NCI-H146 treated with DMSO at 0.1 percent for 48 hours (cell line): Measurements from ENCODE around the gene CSN1S1.
"Not testable (repeated sequence)": the region's sequence is repeated elsewhere in the genome, so short reads cannot be mapped to it uniquely, and the experiment has no call there.

Experiments used
- DNase-seq: peaks from one replicate; lab custom pipeline; 2025; ENCODE audit not compliant: unreplicated experiment; lab: John Stamatoyannopoulos, UW

The CSN1S1 gene

GRCh38 chr4:69930768-69931167, at the start of gene CSN1S1:
TSS of gene CSN1S1 (plus strand) at chr4:69931068. CDS start at chr4:69932556, 1,488 bp downstream.
- no peak for DNase-seq

GRCh38 chr4:69881173-69881773, 49.6 kb upstream of the CSN1S1 start:
- DNase-seq = peak; percentile 64

DNA sequence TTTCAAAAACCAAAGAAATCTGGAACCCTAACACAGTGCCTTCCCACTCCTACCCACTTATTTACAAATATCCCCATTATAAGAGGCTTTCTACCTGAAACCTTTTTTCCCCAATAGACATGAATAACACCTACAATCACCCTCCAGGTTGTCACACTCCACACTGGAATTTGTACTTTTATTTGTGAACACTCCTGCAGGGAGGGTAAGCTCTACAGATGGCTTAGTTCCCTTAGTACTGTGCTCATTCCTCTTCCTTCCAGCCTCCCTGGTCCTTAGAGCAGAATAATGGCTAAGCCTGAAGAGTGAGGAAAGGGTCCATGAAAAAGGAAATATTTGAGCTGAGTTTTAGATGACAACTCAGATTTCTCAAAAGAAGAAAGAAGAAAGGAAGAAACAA, 48.7 kb upstream of the CSN1S1 start:
- DNase-seq = no peak

DNA sequence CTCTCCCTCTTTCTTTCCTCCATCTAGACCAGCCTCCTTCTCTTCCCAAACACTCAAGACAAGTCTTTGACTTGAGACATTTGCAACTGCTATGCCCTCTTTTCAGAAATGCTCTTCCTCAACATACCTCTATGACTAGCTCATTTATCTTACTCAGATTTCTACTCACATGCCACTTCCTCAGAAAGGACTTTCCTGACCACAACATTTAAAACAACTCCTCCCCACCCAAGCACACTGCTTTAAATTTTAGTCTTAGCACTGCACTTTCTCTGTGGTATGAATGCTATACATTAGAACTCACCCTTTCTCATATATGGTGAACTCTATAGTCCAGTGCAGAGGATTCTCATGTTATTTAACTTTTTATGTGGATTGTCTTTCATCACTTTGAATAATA, 42.5 kb upstream of the CSN1S1 start:
- DNase-seq = no peak

- no peak for DNase-seq
Measured at GRCh38 chr4:69894186-69894585, 36.7 kb upstream of the CSN1S1 start.

DNA sequence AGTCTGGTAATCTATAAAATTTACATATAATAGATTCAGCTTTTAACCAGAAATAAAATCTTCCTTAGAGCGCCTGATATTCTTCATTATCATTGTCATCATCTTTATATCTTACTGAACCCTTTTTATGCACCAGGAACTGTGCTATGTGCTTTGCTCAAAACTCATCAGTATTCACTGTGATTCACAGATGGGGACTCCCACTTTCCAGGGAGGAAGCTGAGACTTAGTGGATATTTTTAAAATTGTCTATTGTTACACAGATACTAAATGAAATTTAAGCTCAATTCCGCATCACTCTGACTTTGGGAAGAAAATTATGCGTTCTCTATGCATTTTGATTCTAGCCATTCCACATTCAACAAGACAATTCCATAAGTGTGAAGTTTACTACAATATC, 36.1 kb upstream of the CSN1S1 start:
- DNase-seq = no peak

- no peak for DNase-seq
Measured at GRCh38 chr4:69896530-69897116, 34.2 kb upstream of the CSN1S1 start.

GRCh38 chr4:69907151-69907550, 23.7 kb upstream of the CSN1S1 start:
- no peak for DNase-seq

DNA sequence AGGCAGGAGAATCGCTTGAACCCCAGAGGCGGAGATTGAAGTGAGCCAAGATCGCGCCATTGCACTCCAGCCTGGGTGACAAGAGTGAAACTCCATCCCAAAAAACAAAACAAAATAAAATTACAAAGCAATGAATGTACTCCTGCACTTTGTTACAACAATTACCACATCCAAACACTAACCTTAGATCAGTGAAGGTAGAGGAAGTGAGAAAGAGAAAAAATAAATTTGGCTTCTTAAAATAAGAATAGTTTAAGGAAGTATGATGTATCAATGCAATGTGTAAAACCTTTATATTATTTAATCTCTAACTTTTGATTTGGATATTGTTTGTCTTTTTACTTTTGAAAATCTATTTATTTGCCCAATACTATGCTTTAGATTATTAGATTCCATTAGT, 21.7 kb upstream of the CSN1S1 start:
- no peak for DNase-seq

GRCh38 chr4:69910016-69910782, 20.7 kb upstream of the CSN1S1 start:
- no peak for DNase-seq

DNA sequence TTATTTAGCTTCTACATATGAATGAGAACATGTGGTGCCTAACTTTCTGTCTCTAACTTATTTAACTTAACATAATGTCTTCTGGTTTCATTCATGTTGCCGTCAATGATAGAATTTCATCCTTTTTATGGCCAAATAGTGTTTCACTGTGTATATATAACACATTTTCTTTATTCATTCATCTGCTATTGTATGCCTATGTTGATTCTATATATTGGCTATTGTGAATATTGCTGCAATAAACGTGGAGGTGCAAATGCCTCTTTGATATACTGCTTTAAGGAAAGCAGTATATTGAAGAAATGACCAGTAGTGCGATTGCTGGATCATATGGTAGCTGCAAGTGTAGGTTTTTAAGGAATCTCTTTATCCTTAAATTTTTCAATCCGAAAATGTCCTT, 10.0 kb upstream of the CSN1S1 start:
- DNase-seq = no peak

GRCh38 chr4:69923782-69924410, 7.0 kb upstream of the CSN1S1 start:
- not testable (repeated sequence) for DNase-seq

DNA sequence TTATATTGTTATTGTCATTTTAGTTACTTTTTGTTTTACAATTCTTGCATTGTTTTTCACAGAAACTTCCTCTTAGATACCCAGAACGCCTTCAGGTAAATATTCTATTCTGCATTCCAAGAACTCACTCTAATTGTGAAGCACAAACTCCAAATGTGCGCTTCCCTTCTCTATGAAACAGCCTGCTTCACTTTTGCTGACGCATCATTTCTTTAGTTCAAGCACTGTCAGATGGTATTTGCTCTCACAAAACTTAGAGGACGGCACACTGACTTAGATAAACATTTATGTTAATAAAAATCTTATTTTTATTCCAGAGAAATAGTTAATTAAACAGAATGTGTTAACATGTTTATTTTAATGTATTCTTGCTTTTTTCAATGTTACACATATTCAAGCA, 3.3 kb downstream of the CSN1S1 start:
- DNase-seq = no peak

- no peak for DNase-seq
Measured at GRCh38 chr4:69936566-69936965, 5.7 kb downstream of the CSN1S1 start.

- no peak for DNase-seq
Measured at GRCh38 chr4:69951602-69952001, 20.7 kb downstream of the CSN1S1 start.

DNA sequence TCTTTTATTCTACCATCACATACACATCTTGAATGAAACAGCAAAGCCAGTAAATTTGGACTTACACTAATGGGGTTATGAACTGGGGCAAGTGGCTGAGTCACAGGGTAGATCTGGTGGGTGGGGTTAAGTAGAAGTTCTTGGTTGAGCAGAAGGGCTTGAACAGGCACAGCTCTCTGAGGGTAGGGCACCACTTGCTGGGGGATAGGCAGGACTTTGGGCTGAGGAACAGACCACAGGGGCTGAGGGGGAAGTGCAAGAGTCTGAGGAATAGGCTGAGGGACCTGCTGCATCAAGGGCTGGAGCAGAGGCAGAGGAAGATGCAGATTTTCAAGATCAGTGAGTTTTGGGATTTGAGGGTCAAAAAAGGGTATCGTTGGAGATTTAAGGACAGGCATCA, 26.3 kb downstream of the CSN1S1 start:
- DNase-seq = no peak

- DNase-seq = no peak
Measured at GRCh38 chr4:69965628-69966027, 34.8 kb downstream of the CSN1S1 start, which contains the start of gene CSN2. TSS of gene CSN2 (minus strand) at chr4:69965728. CDS start at chr4:69960995, 4,733 bp downstream.

DNA sequence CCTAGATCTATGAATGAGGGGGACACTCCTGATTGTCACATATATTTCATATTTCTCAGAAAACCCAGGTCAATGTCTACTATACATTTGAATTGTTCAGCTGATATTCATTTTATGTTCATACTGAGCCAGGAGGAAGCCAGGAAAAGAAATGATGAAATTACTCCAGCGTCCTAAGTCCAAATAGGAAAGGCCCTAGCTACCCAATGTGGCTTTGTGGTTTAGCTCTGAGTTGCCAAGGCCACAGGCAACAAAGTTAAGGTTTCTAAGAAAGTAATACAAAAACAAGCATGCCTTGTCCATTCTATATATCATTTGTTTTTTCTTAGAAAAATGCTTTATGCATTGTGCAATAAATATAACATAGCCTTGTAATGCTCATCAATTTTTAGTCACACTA, 39.2 kb downstream of the CSN1S1 start:
- no peak for DNase-seq

- DNase-seq = no peak
Measured at GRCh38 chr4:69974631-69975030, 43.8 kb downstream of the CSN1S1 start.

- no peak for DNase-seq
Measured at GRCh38 chr4:69977582-69977981, 46.7 kb downstream of the CSN1S1 start.

DNA sequence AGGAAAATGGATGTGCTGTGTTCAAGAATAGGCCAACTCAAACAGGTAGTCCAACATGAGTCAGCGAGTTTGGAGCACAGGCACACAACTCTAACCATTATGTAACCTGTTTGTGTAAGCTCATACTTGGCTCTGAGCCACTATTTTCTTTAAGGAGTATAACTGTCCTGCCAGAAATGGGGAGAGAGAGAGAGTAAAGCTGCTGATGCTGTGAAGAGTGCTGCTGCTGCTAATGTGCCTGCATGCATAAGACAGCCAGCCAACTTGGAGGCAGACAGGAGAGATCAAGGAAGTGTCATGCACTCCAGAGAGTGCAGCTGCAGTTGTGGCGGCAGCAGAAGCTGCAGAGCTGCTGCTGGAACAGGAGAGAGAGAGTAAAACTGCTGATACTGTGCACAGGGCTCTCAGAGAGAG, 53.2 kb downstream of the CSN1S1 start:
- no peak for DNase-seq

DNA sequence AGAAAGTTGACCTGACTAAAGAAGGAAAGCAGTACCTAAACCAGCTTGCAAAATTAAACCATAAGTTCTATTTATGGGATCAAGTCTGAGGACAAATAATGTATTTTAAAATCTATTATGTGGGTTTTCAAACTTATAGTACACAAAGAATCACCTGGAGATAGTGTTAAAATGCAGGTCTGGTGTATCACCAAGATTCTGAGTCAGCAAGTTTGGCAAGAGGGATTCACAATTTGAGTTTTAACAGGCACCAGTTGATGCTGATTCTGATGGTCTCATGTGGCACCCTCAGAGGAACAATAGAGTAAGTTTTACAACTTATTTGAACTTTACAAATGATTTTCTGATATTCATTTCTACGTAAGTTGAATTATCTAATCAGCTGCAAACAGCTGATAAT, 55.8 kb downstream of the CSN1S1 start:
- DNase-seq = no peak
